OCI-LY3 (cell line): ENCODE results near the gene ITSN1.

ENCODE experiments used
- H2AFZ ChIP-seq: fragments of 200-600, 300-600 bp; shearing (Covaris generic); 2 replicates; pipeline ENCODE4 v1.6.0; 2014; ENCODE audit warnings: antibody characterized with exemption, low read depth, low read length
- H3K27ac ChIP-seq: fragments of 200-600, 300-600 bp; sonication (generic); 2 replicates; pipeline ENCODE4 v1.5.1; 2014; ENCODE audit warnings: mild to moderate bottlenecking, low read length, moderate library complexity, mixed read lengths
- H3K27me3 ChIP-seq: fragments of 200-600, 300-600 bp; sonication (generic); 2 replicates; pipeline ENCODE4 v1.6.1; 2014; ENCODE audit warnings: low read depth, low read length, mixed read lengths
- H3K36me3 ChIP-seq: fragments of 200-600, 300-600 bp; sonication (generic); replicated peaks from 2 replicates; pipeline ENCODE3; 2014; ENCODE audit warnings: low read depth, low read length, mixed read lengths
- H3K4me1 ChIP-seq: fragments of 300-600, 200-600 bp; sonication (generic); 2 replicates; pipeline ENCODE4 v1.6.1; 2014; ENCODE audit warnings: low read length, mixed read lengths
- H3K4me2 ChIP-seq: fragments of 200-600, 300-600 bp; sonication (generic); 2 replicates; pipeline ENCODE4 v1.6.1; 2014; ENCODE audit warnings: low read length, mixed read lengths
- H3K4me3 ChIP-seq: fragments of 300-600, 200-600 bp; sonication (generic); 2 replicates; pipeline ENCODE4 v1.5.1; 2014; ENCODE audit warnings: antibody characterized with exemption, mild to moderate bottlenecking, low read length, moderate library complexity
- H3K79me2 ChIP-seq: fragments of 300-600, 200-600 bp; shearing (Covaris generic); 2 replicates; pipeline ENCODE4 v1.6.1; 2014; ENCODE audit warnings: mild to moderate bottlenecking, low read length, mixed read lengths
- H3K9ac ChIP-seq: fragments of 300-600, 200-600 bp; shearing (Covaris generic); 2 replicates; pipeline ENCODE4 v1.6.0; 2014; ENCODE audit warnings: mild to moderate bottlenecking, low read length, moderate library complexity
- H3K9me3 ChIP-seq: fragments of 200-600, 300-600 bp; shearing (Covaris generic); 2 replicates; pipeline ENCODE4 v1.6.1; 2014; ENCODE audit warnings: low read length, mixed read lengths; ENCODE audit not compliant: insufficient read depth
- H4K20me1 ChIP-seq: fragments of 200-600, 300-600 bp; sonication (generic); 2 replicates; pipeline ENCODE4 v1.6.1; 2016; ENCODE audit warnings: low read length, mixed read lengths; ENCODE audit not compliant: insufficient read depth
- CTCF ChIP-seq: fragments of 200-600, 300-600 bp; sonication (generic); IDR thresholded peaks from 2 replicates; pipeline ENCODE4 v1.5.1; 2014; ENCODE audit warnings: antibody characterized with exemption, low read length, low read depth
- EZH2phosphoT487 ChIP-seq: fragments of 200-600 bp; shearing (Covaris generic); IDR thresholded peaks from 2 replicates; pipeline ENCODE4 v1.6.1; 2018; ENCODE audit warnings: antibody characterized with exemption, mixed run types, low read depth

ITSN1 gene

GRCh38 chr21:33648555-33648954, 6.3 kb downstream of the ITSN1 start:
- H3K27ac ChIP-seq: no peak overlapping the region

GRCh38 chr21:33650230-33650629, 7.9 kb downstream of the ITSN1 start:
- Histone ChIP-seq H3K4me1 (no peaks in the 10 kb centered on the region), H3K36me3 (no peaks in the 10 kb centered on the region), H3K27me3 (no peaks in the 10 kb centered on the region), H3K79me2 (no peaks in the 10 kb centered on the region), H3K4me2 (no peak overlapping the region), H2AFZ (no peak overlapping the region), H3K9ac (no peak overlapping the region), H3K4me3 (no peak overlapping the region), H3K27ac (no peak overlapping the region), H3K9me3 (no peaks in the 10 kb centered on the region), H4K20me1 (no peaks in the 10 kb centered on the region)
- TF ChIP-seq EZH2phosphoT487 (no peak), CTCF (no peak)

More at GRCh38 chr21:33648555-33648954, 6.3 kb downstream of the ITSN1 start:
- Histone ChIP-seq H4K20me1 (no peaks in the 10 kb centered on the region), H3K4me2 (no peak overlapping the region), H3K4me1 (peaks cover 4% of the 10 kb centered on the region), H3K79me2 (0 out of 2 replicates have a peak, but pooled peaks cover 3% of the 10 kb centered on the region), H2AFZ (no peak overlapping the region), H3K4me3 (no peak overlapping the region), H3K36me3 (no peaks in the 10 kb centered on the region), H3K9ac (no peak overlapping the region), H3K27me3 (peaks cover 3% of the 10 kb centered on the region; the same call in 1 of the 2 replicates), H3K9me3 (no peaks in the 10 kb centered on the region)
- TF ChIP-seq CTCF (no peak), EZH2phosphoT487 (no peak)

GRCh38 chr21:33650929-33651509, 8.7 kb downstream of the ITSN1 start:
- Histone ChIP-seq H3K27me3 (no peaks in the 10 kb centered on the region), H3K4me2 (no peak overlapping the region), H3K9me3 (no peaks in the 10 kb centered on the region), H3K4me1 (no peaks in the 10 kb centered on the region), H3K79me2 (no peaks in the 10 kb centered on the region), H4K20me1 (no peaks in the 10 kb centered on the region), H2AFZ (no peak overlapping the region), H3K9ac (no peak overlapping the region), H3K27ac (no peak overlapping the region), H3K36me3 (no peaks in the 10 kb centered on the region), H3K4me3 (no peak overlapping the region)
- no peak for TF ChIP-seq CTCF
- no peak for TF ChIP-seq EZH2phosphoT487

- no peak for TF ChIP-seq CTCF
- no peak for TF ChIP-seq EZH2phosphoT487
- H3K4me2 ChIP-seq: no peak overlapping the region
- H3K27ac ChIP-seq: no peak overlapping the region
- H3K36me3 ChIP-seq: no peaks in the 10 kb centered on the region
- no peak overlapping the region for H3K4me3 ChIP-seq
- no peaks in the 10 kb centered on the region for H3K4me1 ChIP-seq
- H3K27me3 ChIP-seq: no peaks in the 10 kb centered on the region
- H4K20me1 ChIP-seq: no peaks in the 10 kb centered on the region
- no peaks in the 10 kb centered on the region for H3K79me2 ChIP-seq
- H3K9me3 ChIP-seq: no peaks in the 10 kb centered on the region
- no peak overlapping the region for H3K9ac ChIP-seq
- no peak overlapping the region for H2AFZ ChIP-seq
These were observed 9.8 kb downstream of the ITSN1 start for GRCh38 chr21:33651965-33652680.
